HFF-Myc (cell line): ENCODE measurements around the gene FOXRED2.
"Not testable (repeated sequence)": the region's sequence is repeated elsewhere in the genome, so short reads cannot be mapped to it uniquely, and the experiment has no call there.

Experiments
- DNase-seq: peaks from one replicate; pipeline ENCODE4 v3.0.0-alpha.2; 2011; ENCODE audit warnings: low read depth; ENCODE audit errors: extremely low read depth
- H3K4me3 ChIP-seq: replicated peaks from 2 replicates; pipeline ENCODE4 v1.5.1; 2011; ENCODE audit warnings: low read depth, mild to moderate bottlenecking, control low read depth, low read length
- TF ChIP-seq, protein P1 (sequence below): IDR thresholded peaks from 2 replicates; pipeline ENCODE4 v1.5.1; 2012; ENCODE audit warnings: mild to moderate bottlenecking, low read depth, low read length, control low read depth; ENCODE audit errors: missing control alignments

Gene FOXRED2

DNA sequence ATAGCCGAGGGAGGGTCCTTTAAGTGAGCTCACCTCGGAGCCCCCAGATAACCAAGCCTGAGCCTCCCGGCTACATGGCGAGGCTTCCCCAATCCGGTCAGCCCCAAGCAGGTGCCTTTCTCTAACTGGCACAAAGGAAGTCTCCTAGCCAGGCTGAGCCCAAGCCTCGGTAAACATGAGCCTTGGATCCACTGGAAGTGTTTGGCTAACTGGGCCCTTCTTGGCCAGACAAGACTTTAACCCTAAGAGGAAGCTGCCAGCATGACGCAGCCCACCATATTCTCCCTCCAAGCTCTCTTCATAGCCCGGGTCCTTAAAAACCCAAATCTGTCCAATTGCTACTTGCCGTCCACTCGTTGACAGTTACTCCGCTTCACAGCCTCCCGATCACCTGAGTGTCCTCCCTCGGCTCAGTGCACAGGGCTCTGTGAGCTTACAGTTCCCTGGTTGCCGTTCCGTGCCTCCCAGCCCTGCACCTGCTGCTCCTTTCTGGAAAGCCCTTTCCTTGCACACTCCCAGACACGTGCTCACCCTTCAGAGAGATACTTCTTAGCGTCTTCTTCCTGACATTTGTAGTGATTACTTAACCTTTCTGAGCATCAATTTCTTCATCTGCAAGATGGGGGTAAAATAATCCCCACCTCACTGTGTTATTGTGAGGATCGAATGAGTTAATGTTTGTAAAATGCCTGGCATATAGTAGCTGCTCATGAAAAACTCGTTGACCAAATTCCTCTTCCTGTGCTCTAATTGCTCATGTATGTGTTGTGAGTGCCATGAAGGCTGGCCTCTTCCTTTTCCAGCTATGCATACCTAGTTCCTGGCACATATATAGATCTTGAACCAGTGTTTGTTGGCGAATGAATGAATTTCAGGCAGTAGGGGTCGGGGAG is 51.0 kb downstream of the FOXRED2 start:
- TF ChIP-seq, protein P1, sequence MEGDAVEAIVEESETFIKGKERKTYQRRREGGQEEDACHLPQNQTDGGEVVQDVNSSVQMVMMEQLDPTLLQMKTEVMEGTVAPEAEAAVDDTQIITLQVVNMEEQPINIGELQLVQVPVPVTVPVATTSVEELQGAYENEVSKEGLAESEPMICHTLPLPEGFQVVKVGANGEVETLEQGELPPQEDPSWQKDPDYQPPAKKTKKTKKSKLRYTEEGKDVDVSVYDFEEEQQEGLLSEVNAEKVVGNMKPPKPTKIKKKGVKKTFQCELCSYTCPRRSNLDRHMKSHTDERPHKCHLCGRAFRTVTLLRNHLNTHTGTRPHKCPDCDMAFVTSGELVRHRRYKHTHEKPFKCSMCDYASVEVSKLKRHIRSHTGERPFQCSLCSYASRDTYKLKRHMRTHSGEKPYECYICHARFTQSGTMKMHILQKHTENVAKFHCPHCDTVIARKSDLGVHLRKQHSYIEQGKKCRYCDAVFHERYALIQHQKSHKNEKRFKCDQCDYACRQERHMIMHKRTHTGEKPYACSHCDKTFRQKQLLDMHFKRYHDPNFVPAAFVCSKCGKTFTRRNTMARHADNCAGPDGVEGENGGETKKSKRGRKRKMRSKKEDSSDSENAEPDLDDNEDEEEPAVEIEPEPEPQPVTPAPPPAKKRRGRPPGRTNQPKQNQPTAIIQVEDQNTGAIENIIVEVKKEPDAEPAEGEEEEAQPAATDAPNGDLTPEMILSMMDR, result no peak
- DNase-seq, result no peak
- peak overlapping the region; percentile 45 for H3K4me3 ChIP-seq

DNA sequence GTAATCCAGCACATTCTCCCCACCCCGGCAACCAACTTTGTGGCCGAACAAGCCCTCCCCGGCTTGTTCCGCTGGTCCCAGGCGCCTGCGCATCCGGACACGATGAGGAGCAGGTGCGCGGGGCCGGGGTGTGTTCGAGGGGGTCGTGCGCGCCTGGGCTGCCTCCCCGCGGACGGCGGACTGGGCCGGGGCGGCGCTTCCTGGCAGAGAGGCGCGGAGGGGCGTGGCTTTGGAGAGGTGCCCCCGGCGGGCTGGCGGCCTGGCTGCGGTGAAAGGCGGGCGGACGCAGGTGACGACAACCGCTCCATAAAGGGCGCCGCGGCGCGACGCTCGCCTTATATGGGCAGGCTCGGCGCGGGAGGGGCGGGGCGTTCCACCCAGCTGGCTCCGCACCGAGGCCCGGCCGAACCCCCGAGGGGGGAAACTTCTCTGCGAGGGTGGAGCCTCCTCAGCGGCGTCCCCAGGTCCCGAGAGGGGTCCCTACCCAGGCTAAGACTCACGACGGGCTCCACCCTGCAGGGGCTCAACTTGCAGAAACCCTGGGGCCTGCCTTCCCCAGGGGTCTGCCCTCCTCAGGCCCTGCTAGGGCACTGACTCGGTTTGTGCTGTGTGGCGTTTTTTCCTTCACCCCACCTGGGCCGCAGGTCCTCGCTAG is 51.8 kb downstream of the FOXRED2 start:
- DNase-seq, result no peak
- H3K4me3 ChIP-seq, result peak overlapping the region; percentile 45
- TF ChIP-seq, protein P1, result no peak

GRCh38 chr22:36453855-36454378 is 52.9 kb downstream of the FOXRED2 start:
- no peak overlapping the region for H3K4me3 ChIP-seq
- TF ChIP-seq, protein P1, result no peak
- no peak for DNase-seq

DNA sequence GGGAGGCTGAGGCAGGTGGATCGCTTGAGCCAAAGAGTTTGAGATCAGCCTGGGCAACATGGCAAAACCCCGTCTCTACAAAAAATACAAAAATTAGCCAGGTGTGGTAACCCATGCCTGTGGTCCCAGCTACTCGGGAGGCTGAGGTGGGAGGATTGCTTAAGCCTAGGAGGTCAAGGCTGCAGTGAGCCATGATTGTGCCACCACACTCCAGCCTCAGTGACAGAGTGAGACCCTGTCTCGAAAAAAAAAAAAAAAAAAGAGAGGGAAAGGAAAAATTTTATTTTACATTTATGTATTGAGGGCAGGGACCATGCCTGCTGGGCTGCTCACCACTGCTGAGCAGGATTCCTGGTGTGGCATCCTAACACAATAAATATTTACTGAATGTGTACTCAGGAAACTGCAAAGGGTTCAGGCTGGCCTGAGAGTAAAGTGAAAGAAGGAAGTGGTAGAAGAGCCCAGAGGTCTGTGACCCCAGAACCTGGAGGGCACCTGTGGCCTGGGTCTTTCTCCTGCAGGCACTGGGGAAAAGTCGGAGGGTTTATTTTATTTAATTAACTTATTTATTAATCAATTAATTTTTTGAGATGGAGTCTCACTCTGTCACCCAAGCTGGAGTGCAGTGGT is 53.7 kb downstream of the FOXRED2 start:
- H3K4me3 ChIP-seq, DNase-seq: not testable (repeated sequence)

DNA sequence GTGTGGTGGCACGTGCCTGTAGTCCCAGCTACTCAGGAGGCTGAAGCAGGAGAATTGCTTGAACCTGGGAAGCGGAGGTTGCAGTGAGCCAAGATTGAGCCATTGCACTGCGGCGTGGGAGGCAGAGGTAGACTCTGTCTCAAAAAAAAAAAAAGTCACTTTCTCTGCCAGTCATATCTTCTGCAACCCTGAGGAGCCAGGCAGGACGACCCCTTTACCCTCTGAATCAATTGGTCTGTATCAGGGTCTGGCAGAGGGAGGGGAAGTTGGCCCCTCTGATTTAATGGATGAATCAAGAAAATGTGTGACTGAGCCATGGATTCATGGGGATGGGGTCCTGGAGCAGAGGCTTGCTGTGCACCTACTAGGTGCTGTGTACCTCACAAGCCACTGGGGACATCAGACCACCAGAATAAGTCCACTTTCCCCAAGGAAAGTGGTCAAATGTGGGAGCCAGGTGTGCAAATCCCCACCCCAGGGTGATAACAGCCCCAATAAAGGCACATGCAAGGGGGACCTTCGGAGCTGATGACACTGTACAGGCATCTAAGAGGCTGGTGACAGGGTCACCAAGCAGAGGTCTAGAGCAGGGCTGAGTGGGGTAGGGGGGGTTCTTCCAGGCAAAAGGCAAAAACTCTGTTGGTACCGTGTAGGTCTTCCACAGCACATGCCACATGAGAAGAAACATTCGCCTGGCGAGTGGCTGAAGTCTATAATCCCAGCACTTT is 54.4 kb downstream of the FOXRED2 start:
- DNase-seq, result no peak
- TF ChIP-seq, protein P1, result no peak
- no peak overlapping the region for H3K4me3 ChIP-seq

DNA sequence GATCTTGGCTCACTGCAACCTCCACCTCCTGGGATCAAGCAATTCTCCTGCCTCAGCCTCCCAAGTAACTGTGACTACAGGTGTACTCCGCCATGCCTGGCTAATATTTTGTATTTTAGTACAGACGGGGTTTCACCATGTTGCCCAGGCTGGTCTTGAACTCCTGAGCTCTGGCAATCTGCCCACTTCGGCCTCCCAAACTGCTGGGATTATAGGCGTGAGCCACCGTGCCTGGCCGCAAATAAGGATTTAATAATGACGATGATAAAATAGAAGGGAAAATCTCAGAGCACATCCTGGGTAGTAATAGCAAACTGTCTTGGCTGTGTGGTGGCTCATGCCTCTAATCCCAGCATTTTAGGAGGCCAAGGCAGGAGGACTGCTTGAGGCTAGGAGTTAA is 55.9 kb downstream of the FOXRED2 start:
- H3K4me3 ChIP-seq, DNase-seq: not testable (repeated sequence)

DNA sequence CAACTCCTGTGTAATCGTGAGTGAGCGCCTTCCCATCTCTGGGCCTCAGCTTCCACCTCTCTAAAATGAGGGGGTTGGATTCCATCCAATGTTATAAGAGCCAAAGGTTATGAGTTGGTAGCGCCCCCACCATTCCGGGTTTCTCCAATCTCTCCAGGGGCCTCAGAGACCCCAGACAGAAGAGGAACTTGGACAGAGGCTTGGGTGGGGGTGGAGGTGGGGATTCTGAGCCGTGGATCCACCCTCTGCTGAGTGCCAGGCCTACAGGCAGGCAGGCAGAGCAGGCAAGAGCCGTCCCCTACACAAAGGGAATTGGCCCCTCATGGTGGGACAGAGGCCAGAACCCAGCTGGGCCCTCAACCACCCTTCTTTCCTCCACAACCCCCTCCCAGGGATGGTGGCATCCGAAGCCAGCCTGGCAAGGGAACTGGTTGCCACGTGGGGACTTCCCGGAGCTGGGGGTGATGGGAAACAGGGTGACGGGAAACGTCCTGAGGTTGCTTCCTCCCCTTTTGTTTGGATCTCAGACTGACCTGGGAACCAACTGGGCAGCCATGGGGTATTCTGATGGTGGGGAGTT is 57.2 kb downstream of the FOXRED2 start:
- no peak overlapping the region for H3K4me3 ChIP-seq
- TF ChIP-seq, protein P1, result no peak

More for the DNA sequence above, 57.2 kb downstream of the FOXRED2 start:
- no peak for DNase-seq
